ENCODE results near the gene NAMPT. TPM values are rescaled to one million over a fixed set of nuclear protein-coding genes. Genes with fewer than 3 reads are reported as not detected.

The NAMPT gene
- total and polyA plus RNA-seq, 9 of the 15 experiments (the other 6 are each of a cell fraction or from before 2014, with no cell fraction given) = 41.1 to 160 (median 106) TPM

GRCh38 chr7:106329971-106330733 lies 45.4 kb upstream of the NAMPT start:
- intact Hi-C loops (cut with micrococcal nuclease) (no loop called here), in situ Hi-C loops (cut with MboI) (no loop called here)
- H3K27ac ChIP-seq (ENCODE audit: extremely low read depth, low read depth, low read length) = no peak overlapping the region
- no peak overlapping the region for H3K4me2 ChIP-seq (ENCODE audit: insufficient read depth, low read length)
- DNase-seq (ENCODE audit: extremely low read depth in 1 of 4, low spot score in 3 of 4) (no peak), FAIRE-seq (no peak), ATAC-seq (no peak)
- no peak overlapping the region for H3K9ac ChIP-seq (ENCODE audit: insufficient read depth in 1 of 2, low read depth in 2 of 2, low read length in 2 of 2)
- TF ChIP-seq ZNF431 (CRISPR knock-in tag; IDR thresholded peaks at IDR 0.05) = no peak
- no peak for TF ChIP-seq SMARCB1 (IDR thresholded peaks at IDR 0.05; ENCODE audit: insufficient read length, low read depth)
- TF ChIP-seq NFRKB (IDR thresholded peaks at IDR 0.05; ENCODE audit: low read depth) = no peak
- no peak for TF ChIP-seq GTF2E2 (tag; IDR thresholded peaks at IDR 0.05)
- TF ChIP-seq PHTF2 (CRISPR knock-in tag; IDR thresholded peaks at IDR 0.05) = no peak
- TF ChIP-seq, protein P1, sequence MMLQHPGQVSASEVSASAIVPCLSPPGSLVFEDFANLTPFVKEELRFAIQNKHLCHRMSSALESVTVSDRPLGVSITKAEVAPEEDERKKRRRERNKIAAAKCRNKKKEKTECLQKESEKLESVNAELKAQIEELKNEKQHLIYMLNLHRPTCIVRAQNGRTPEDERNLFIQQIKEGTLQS (IDR thresholded peaks at IDR 0.05) = peak; percentile 44; the same call in 1 of the 2 replicates
- TF ChIP-seq, protein P1 (CRISPR knock-in tag; conservative IDR thresholded peaks at IDR 0.05) = no peak
- no peaks in the 10 kb centered on the region for H3K79me2 ChIP-seq (ENCODE audit: control insufficient read depth, insufficient read depth, low read length)
- BruUV-seq (replicated peaks) = no TSS peak
- POLR2A ChIA-PET = interaction anchor here (0.8 to 1.1 kb wide), 2 partner anchors 17 to 119 kb away, joined by 3 read pairs; no protein-coding TSS in a partner anchor
- no peaks in the 10 kb centered on the region for H4K20me1 ChIP-seq (replicated peaks; ENCODE audit: control insufficient read depth, insufficient read depth, low read length)
- H3K9me1 ChIP-seq (ENCODE audit: control insufficient read depth, insufficient read depth, low read length) = no peaks in the 10 kb centered on the region
- H3K4me1 ChIP-seq (replicated peaks in 1 of 2; ENCODE audit: control insufficient read depth in 2 of 2, insufficient read depth in 2 of 2, low read length in 2 of 2) = no peaks in the 10 kb centered on the region; a peak in 1 of 5 replicates
- CTCF ChIA-PET (ENCODE audit: low intra/inter-chr PET ratio) = no interaction called here
- H2AFZ ChIP-seq (ENCODE audit: low read depth, low read length) = no peak overlapping the region
- H3K36me3 ChIP-seq (ENCODE audit: control insufficient read depth, insufficient read depth, low read length) = no peaks in the 10 kb centered on the region
- H3K27me3 ChIP-seq (ENCODE audit: control insufficient read depth in 2 of 2, insufficient read depth in 2 of 2, low read length in 2 of 2) = no peaks in the 10 kb centered on the region
- H3K9me3 ChIP-seq (replicated peaks; ENCODE audit: control insufficient read depth, insufficient read depth, low read depth, low read length) = no peaks in the 10 kb centered on the region
- H3K4me3 ChIP-seq = no peak overlapping the region

Measured in K562 (cell line).